ENCODE measurements around the gene HIGD1A. TPM values are rescaled to one million over a fixed set of nuclear protein-coding genes. Genes with fewer than 3 reads are reported as not detected.

Gene HIGD1A
- total RNA-seq, 1 experiment from 2014 or later = 77.6 TPM

- Histone ChIP-seq H3K4me2 (ENCODE audit: insufficient read depth, insufficient read length, low read length) (no peak overlapping the region), H3K14ac (ENCODE audit: insufficient read depth, low read length) (no peak overlapping the region), H3K9me3 (ENCODE audit: control insufficient read depth, low read depth, low read length) (no peaks in the 10 kb centered on the region), H3K27me3 (ENCODE audit: insufficient read depth, low read length) (no peaks in the 10 kb centered on the region), H3K79me1 (ENCODE audit: insufficient read depth, low read depth, low read length, poor library complexity, severe bottlenecking) (peaks cover 3% of the 10 kb centered on the region), H2AFZ (ENCODE audit: low read length) (no peak overlapping the region), H4K91ac (ENCODE audit: insufficient read length, low read depth, low read length) (no peak overlapping the region), H3K27ac (ENCODE audit: insufficient read length, low read depth, low read length) (no peak overlapping the region), H3K23ac (ENCODE audit: insufficient read length, low read depth, low read length) (no peak overlapping the region), H3K18ac (ENCODE audit: insufficient read length, low read depth, low read length) (no peak overlapping the region), H3K4me1 (ENCODE audit: insufficient read depth, low read length) (no peaks in the 10 kb centered on the region), H2BK15ac (ENCODE audit: low read depth, low read length) (no peak overlapping the region), H3K23me2 (ENCODE audit: insufficient read length, low read depth, low read length, poor library complexity, severe bottlenecking) (no peaks in the 10 kb centered on the region), H3K4ac (ENCODE audit: low read depth, low read length) (no peak overlapping the region), H3K56ac (ENCODE audit: insufficient read length, low read depth, low read length) (no peak overlapping the region), H4K8ac (replicated peaks; ENCODE audit: insufficient read length, low read depth, low read length) (no peak overlapping the region), H3K79me2 (ENCODE audit: insufficient read depth, low read length) (no peaks in the 10 kb centered on the region; the same call in 1 of the 2 replicates), H2AK5ac (ENCODE audit: insufficient read length, low read length) (no peak overlapping the region), H2BK120ac (ENCODE audit: low read depth, low read length, poor library complexity, severe bottlenecking) (no peak overlapping the region), H2BK5ac (ENCODE audit: insufficient read length, low read length) (no peak overlapping the region), H2BK12ac (ENCODE audit: insufficient read length, low read depth, low read length) (no peak overlapping the region), H3K9ac (ENCODE audit: extremely low read depth, insufficient read length, low read length) (no peak overlapping the region), H4K20me1 (ENCODE audit: control insufficient read depth, insufficient read depth, insufficient read length) (no peaks in the 10 kb centered on the region), H2BK20ac (ENCODE audit: low read depth, low read length, poor library complexity, severe bottlenecking) (no peak overlapping the region), H3T11ph (ENCODE audit: low read length) (no peak overlapping the region), H4K5ac (ENCODE audit: insufficient read length, low read depth, low read length) (no peak overlapping the region)
- H3K4me3 Mint-ChIP-seq = no peak overlapping the region
- DNase-seq = no peak
- H3K27me3 Mint-ChIP-seq (ENCODE audit: low read depth) = no peaks in the 10 kb centered on the region
- H3K36me3 Mint-ChIP-seq (ENCODE audit: insufficient read depth in 1 of 3, low read depth in 3 of 3) = peaks cover 7 to 57% (median 40%) of the 10 kb centered on the region in 3 experiments; a peak in 6 of 7 replicates
- TF ChIP-seq CTCF (conservative IDR thresholded peaks at IDR 0.05) = no peak
- H3K9me3 Mint-ChIP-seq = no peaks in the 10 kb centered on the region
- H3K27ac Mint-ChIP-seq = no peak overlapping the region; a peak in 1 of 7 replicates
- no CpG with 5 or more reads among the region's 2 CpGs for WGBS (ENCODE audit: extremely low coverage, insufficient read length, low lambda C conversion rate)
- no peaks in the 10 kb centered on the region for H3K4me1 Mint-ChIP-seq
Observed at GRCh38 chr3:42786631-42787030, 17.7 kb downstream of the HIGD1A start.
